GM11168 (cell line): ENCODE results near the gene FAM227A.
"Not testable (repeated sequence)": the region's sequence is repeated elsewhere in the genome, so short reads cannot be mapped to it uniquely, and the experiment has no call there.

Experiments used
- in situ Hi-C: fragments of 300-500 bp; cut with MboI; formaldehyde crosslinking; loops from one replicate; pipeline ENCODE4 v1.12.0; 2022; ENCODE audit warnings: low sequenced_read_pairs; ENCODE audit not compliant: unreplicated experiment

The FAM227A gene

DNA sequence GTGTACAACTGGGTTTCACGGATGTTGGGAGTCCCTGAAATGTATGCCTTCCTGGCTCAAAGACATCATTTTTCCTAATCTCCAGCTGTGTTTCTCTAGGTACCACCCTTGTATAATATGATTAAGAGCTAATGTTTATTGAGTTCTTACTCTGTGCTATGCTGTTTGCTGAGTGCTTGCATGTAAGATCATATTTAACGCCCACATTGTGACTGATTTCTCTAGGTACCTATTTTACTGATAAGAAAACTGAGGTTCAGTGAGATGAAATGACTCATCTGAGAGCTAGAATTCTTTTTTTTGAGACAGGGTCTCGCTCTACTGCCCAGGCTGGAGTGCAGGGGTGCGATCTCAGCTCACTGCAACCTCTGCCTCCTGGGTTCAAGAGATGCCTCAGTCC is 42.6 kb downstream of the FAM227A start:
- in situ Hi-C loops = no loop called here

DNA sequence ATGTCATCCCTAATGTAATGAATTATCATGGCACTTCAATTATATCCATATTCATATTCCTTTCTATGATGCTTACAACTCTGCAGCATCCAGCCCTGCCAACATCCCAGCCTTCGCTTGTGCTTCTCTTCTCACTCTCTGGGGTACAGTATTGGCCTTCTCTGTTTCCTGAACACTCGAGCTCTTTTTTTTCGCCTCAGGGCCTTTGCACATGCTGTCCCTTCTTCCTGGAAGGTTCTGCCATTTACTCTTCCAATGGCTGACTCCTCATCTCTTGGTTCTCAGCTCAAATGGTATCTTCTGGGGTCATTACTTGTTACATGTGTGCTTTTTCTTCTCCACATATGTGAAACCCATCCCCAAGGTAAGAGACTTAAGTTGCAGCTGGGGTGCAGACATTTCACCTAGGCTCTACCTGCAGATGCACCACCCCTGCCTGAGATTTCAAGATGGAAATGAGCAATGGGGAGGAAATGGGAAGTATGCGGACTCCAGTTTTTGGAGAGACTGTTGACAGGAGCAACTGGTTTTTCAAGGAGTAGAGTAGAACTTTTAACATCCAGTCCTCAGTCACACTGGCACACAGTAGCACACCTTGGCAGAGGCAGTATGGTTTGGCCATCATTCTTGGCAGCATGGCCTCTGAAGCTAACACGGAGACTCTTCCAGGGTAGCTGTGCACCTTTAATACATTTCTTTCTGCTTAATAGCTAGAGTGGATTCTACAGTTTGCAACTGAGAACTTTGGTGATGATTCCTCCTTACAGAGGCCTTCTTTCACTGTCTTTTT is 43.8 kb downstream of the FAM227A start:
- in situ Hi-C loops = no loop called here

DNA sequence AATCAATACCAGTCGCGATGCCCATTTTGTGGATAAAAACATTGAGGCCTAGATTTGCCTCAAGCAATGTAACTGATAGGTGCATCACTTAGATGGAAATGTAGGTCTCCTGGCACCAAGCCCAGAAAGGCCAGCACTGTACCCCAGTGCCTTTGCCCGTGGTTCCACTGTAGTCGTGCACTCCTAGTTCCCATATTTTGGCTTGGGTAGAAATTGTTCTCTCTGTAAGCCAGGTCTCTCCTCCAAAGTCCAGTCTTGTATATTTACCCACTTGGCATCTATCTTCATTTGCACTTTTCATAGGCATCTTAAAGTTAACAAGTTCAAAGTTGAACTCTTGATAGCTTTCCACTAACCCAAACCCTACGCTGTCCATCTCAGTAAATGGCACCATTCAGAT is 44.6 kb downstream of the FAM227A start:
- in situ Hi-C loops = no loop called here

DNA sequence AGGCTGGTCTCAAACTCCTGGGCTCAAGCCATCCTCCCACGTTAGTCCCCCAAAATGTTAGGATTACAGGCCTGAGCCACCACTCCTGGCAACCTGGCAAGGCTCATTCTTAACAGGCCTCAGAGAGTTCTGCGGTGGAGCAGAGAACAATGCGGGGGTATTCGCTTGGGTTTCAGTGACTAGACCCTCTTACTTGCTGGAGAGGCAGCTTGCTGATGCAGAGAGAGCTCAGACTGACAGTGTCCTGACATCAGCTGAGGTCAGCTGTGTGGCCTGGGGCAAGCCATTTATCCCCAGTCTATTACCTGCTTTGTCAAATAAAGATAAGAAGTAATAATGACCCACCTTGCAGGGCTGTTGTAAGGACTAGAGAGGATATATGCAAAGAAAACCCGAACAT is 46.0 kb downstream of the FAM227A start:
- in situ Hi-C loops = no loop called here

DNA sequence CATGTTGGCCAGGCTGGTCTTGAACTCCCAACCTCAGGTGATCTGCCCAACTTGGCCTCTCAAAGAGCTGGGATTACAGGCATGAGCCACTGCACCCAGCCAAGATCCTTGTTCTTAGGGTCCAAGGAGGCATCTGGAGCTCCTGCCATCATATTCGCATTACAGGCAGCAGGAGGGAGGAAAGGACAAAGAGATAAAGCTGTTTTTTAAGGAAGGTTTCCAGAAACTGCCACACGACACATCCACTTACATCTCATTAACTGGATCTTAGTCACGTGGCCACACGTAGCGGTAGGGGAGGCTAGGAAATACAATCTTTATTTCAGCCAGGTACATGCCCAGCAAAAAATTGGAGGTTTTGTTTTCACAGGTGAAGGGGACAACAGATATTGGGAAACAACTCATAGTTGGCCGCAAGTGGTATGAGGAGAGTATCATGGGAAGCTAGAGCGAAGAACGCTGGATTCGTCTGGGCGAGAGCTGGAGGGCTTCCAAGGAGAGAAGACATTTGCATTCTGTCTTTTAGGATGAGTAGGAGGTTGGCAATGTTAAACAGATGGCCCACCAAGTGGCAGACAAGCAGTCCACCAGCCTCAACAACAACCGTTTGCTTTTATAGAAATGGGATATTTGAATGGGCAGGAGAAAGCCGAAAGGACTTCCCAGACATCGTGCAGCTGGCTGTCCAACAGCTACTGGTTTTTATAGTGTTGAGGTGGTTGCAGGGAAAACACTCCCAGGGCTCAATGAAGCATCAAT is 47.0 kb downstream of the FAM227A start:
- in situ Hi-C loops = no loop called here

DNA sequence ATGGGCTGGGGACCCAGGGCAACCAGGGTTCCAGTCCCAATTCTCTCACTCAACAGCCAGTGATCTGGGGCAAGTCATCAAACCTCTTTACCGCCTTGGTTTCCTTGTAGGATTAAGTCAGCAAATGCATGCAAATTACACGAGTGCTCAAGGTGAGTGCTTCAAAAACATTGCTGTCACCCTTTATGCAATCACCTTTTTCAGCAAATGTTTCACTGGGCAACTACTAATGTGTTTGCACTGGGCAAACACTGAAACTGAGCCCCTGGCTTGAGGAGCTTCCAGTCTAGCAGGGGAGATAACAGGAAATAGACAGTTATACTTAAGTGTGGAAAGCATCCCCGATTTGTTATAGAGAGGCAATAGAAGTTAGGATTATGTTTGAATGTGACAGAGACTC is 48.5 kb downstream of the FAM227A start:
- in situ Hi-C loops = no loop called here

DNA sequence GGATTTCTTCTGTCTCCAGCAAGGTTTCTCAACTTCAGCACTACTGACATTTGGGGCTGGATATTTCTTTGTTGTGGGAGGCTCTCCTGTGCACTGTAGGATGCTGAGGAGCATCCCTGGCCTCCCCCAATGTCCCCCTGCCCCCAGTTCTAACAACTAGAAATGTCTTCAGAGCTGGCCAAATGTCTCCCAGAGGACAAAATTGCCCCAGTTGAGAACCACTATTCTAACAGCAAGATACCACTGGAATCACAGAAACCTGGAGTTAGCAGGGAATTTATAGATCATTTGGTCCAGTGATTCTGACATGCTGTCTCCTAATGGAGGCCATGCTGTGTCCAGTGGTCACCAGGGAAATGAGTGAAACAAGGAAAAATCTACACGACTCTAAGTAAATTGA is 54.0 kb downstream of the FAM227A start:
- in situ Hi-C loops = no loop called here

DNA sequence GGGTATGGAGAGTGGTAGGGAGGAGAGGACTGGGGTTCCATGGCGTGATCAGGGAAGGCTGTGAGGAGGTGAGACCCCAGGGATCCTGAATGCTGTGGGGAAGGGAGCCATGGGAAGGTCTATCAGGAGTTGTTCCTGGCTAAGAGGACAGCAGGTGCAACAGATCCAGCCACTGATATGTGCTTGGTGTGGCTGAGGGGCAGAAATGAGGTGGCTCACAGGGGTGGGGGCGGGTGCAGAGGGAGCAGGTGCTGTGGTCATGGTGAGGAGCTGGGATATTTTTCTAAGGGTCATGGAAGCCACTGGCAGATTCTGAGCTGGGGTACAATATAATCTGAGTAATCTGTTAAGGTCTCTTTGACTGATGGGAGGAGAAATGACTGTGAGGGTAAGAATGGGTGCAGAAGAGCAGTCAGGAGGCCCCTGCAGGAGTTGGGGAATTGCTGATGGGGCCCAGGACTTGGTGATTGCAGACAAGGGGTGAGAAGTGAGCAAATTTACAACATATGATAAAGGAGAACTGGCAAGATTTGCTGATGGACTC is 54.9 kb downstream of the FAM227A start:
- in situ Hi-C loops = no loop called here

DNA sequence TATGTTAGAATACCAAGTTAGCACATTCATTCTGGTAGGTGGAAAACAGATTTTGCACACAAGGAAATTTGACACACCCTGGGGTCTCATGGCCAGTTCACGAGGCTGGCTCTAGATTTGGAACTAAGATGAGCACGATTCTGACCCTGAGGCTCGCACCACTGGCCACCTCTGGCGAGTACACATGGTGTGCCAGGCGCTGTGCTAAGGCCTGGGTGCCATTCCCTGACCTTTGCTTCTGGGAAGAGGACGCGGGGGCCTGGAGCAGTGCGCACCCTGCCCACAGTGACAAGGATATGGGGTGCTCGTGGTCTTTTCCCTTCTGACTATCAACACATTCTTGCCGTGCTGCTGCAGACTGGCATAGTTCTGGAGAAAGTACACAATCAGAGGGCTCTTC is 56.7 kb downstream of the FAM227A start:
- in situ Hi-C loops = no loop called here

DNA sequence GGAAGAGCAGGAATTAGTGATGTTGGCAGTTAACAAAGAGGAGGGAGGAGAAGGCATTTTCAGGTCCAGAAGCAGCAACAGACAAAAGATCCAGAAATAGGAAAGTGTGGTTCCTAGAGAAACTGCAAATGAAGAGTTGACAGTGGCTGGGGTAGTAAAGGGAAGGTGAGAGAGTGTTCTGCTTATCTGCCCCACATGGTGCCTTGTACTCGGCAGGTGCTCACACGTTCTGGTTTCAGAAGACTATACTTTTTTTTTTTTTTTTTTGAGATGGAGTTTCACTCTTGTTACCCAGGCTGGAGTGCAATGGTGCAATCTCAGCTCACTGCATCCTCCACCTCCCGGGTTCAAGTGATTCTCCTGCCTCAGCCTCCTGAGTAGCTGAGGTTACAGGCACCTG is 73.3 kb downstream of the FAM227A start:
- in situ Hi-C loops = not testable (repeated sequence)

DNA sequence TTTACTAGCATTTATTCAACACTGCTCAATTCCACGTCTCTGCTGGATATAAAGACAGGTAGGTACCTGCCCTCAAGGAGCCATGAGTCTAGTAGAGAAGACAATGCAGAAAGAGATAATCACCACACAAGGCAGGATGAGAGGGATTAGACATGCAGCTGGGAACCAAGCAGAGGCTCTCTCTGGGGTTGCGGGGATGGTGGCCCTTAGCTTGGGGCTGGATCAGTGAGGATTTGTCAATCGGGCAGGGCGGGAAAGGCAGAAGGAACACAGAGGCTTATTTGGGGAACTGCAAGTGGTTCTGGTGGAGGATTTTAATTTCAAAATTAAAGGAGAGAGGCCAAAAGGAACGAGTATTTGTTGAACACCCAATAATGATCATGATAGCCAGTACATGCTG is 77.7 kb downstream of the FAM227A start:
- in situ Hi-C loops = no loop called here

DNA sequence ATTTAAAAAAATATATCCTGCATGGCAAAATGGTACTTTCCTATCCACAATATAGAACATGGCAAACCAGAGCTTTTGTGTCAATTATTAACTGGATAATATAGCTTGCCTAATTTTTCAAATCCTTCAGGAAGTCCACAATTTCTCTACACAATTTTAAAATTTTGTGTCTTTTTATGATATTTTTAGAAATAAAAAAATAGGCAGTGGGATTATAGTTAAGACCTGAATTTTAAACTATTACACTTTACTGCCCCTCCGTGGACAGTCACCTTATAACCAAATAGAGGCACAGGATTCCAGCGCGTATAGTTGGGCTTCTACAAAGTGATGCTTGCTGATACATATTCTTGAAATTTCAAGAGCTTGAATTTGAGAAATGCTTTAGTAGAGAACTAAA is 84.1 kb downstream of the FAM227A start:
- in situ Hi-C loops = loop anchor here (25.0 kb wide), 1 partner anchor 510 kb away; the partner anchor contains the start of gene PICK1

DNA sequence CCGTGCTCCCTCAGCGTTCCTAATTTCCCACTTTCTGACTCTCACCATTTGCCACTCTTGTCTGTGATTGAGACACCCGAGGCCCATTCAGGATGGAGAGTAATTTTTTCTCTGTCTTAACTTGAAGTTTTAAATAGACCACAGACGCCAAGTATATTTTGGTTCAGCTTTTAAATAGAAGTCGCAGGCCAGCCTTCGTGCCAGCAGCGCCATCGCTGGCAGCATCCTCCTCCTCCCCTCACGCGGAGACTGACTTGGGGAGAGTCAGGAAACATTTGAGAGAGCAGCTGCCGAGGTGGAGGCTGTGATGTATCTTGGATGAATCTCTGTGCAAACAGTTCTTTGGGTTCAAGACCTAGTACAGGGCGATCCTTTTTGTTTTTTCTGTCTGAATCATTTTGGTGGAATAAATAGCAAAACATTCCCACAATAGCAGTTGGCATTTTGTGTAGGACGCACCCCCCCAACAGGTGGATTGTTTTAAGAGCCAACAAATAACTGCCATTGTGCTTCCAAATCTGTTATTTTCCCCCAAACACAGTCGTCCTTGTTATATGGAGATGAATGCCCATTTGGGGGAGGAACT is 85.3 kb downstream of the FAM227A start:
- in situ Hi-C loops = loop anchor here (25.0 kb wide), 1 partner anchor 509 kb away; the partner anchor contains the start of gene PICK1

DNA sequence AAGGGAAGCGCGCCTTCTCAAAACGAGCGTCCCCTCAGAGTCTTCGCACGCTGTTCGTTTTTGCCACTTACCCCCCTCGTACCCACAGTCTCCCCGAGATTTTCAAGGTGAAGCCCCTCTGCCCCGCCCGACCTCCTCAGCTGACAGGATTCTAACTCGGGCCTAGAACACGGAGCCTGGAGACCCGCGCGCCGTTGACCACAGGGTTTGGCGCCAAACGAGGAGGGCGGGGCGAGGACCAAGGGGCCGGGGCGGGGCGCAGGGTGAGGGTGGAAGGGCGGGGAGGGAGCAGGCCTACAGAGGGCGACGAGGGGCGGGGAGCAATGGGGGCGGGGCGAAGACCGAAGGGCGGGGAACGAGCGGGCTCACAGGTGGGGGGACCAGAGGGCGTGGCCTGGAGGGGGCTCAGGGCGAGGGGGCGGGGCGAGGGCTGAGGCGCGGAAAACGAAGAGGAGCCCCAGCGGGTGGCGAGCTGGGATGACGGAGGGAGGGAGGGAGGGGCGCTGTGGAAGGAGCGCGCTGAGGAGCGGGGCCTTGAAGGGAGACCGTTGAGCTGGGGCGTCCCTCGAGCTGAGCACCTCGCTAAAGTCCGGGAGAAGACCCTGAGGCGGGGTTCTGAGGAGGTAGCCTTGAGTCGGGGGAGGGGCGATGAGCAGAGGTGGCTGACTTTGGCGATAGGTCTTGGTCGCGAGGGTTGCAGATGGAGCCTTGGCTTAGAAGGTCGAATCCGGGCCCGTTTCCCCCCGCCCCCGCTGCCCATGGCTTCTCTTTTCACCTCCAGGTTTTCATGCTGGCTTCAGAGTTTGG is 86.0 kb downstream of the FAM227A start, which contains the start of gene DMC1:
DMC1 (minus strand) TSS at position 212 of the 807 bp plus-strand sequence. CDS start 1,927 bp downstream, outside the sequence.
- in situ Hi-C loops = loop anchor here (25.0 kb wide), 1 partner anchor 508 kb away; the partner anchor contains the start of gene PICK1

DNA sequence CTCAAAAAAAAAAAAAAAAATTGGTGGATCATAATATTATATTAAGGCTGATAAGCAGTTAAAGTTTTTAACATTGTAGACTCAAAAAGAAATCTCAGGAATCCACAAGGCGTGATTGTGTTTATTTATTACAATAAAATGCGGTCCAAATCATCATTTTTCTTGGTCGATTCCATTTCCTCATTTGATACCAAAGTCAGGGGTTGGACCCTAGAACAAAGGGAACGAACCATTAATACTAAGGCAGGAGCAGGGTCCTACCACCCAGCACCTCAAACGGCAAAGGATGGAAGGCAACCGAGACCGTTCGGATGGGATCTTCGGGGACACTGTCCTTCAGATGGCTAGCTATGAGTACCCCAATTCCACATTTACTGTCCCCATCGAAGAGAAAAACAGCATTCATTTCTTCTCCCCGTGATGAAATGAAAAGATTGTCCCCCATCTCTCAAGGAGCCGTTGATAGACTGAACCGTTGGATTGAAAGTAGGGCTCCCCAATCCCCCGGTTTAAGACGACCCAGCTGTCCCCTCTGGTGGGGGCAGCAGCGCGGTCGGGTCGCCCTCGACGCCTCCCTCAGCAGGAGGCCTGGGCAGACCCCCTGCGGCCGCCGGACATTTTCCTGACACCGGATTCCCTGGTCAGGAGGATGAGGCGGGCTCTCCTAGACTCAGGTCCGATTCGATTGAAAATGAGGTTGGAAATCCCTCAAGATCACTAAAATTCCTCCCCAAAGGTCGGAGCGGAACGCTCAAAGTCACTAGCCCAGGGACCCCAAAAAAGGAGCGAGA is 86.8 kb downstream of the FAM227A start:
- in situ Hi-C loops = loop anchor here (25.0 kb wide), 1 partner anchor 507 kb away; the partner anchor contains the start of gene PICK1

DNA sequence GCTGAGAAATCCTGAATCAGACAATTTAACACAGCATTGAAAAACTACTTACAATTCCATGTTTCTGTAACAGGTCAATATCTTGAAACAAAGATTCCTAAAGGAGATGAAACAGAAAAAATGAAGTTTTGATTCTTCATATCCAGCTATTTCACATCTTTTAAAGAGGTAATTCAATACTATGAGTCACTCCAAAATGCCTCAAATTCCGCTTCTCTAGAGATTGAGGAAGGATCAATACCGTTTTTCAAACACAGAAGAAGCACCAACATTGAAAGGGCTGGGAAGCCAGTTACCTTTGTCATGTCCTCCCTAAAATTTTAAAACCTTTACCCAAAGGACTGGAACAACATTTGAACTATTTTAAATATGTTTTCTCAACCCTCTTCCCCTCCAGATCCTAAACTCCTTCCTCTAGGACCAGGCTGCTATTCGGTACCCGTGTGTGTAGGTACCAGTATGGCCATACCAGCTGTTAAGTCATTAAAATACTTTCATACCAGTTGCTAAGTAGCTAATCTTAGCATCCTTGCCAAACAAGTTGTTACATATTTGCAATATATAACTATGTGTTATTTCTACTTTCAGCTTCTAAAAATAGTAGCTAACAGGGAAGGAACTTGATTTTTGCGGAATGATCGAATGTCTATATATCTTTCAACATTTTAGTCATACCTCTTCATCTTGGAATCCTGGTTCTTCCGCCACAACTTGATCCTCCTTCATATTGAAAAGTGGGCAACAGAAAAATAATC is 88.5 kb downstream of the FAM227A start:
- in situ Hi-C loops = loop anchor here (25.0 kb wide), 1 partner anchor 505 kb away; the partner anchor contains the start of gene PICK1

DNA sequence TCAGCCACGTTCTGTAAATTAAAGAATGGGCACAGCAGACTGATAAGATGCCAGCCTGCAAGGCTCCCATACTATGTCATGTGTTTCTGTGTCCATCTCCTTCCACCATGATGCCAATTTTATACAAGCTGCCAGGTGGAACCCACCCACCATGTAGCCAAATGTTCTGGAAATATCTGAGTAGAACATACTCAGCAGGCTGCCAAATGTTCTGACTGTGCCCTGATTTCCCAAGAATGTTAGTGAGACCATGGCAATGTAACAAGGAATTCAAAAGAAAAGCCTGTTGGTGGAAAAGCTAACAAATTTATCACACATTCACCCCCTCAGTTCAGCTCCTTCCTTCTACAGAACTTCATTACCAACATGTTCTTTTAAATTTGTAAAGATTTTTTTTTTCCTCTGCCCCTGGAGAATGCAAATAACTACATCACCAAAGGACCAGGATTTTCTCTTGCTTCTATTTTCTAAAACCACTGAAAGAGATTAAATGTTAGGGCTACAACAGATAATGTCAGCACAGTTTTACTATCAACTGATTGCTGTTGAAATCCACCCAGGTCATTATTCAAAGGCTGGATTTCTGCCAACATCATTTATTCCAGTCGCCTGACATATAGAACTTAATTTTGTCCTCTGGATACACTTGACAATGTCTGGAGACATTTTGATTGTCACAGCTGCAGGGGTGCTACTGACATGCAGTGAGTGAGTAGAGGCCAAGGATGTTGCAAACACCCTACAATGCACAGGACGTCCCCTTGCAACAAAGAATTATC is 89.3 kb downstream of the FAM227A start:
- in situ Hi-C loops = loop anchor here (25.0 kb wide), 1 partner anchor 505 kb away; the partner anchor contains the start of gene PICK1
